ENCODE measurements around the gene TMPRSS12. TPM values are rescaled to one million over a fixed set of nuclear protein-coding genes. Genes with fewer than 3 reads are reported as not detected.
"Not testable (repeated sequence)": the region's sequence is repeated elsewhere in the genome, so short reads cannot be mapped to it uniquely, and the experiment has no call there.

The TMPRSS12 gene
- not detected in 2 replicates for total RNA-seq (2022)
- Bru-seq, nascent RNA, result percentile 8 among the genes with signal in this experiment
- percentile 21 among the genes with signal in this experiment for BruChase-seq, experiment 1, labeled RNA remaining after a 6-hour chase
- percentile 12 among the genes with signal in this experiment for BruChase-seq, experiment 2, labeled RNA remaining after a 2-hour chase
- long read RNA-seq, result 0 reads

GRCh38 chr12:50842637-50843493, at the start of gene TMPRSS12:
Gene TMPRSS12, plus strand, starts transcription at chr12:50842926. Its CDS starts 39 bp downstream, at chr12:50842965.
- Mint-ChIP-seq H3K36me3 (ENCODE audit: insufficient read depth, unreplicated experiment) (no peaks in the 10 kb centered on the region), H3K9me3 (ENCODE audit: unreplicated experiment) (no peaks in the 10 kb centered on the region), H3K4me1 (ENCODE audit: insufficient read depth, unreplicated experiment) (peaks cover 7% of the 10 kb centered on the region), H3K4me3 (ENCODE audit: unreplicated experiment) (no peak within 1 kb of the TSS), H3K27me3 (ENCODE audit: insufficient read depth, unreplicated experiment) (no peaks in the 10 kb centered on the region), H3K27ac (ENCODE audit: low read depth, unreplicated experiment) (no peak within 1 kb of the TSS)
- no TSS peak for BruUV-seq (replicated peaks)
- ChIA-PET POLR2A (no interaction called here), CTCF (interaction anchor here (0.6 to 1.0 kb wide), 2 partner anchors 144 to 498 kb away, joined by 3 read pairs; no protein-coding TSS in a partner anchor)
- TF ChIP-seq CTCF (IDR thresholded peaks at IDR 0.05; ENCODE audit: unreplicated experiment), result no peak
- no peak for DNase-seq (ENCODE audit: unreplicated experiment)
- intact Hi-C loops (cut with micrococcal nuclease), result no loop called here

- intact Hi-C loops (cut with micrococcal nuclease), result loop anchor here (2.0 kb wide), 1 partner anchor 35 kb away; the partner anchor contains the start of gene ATF1
- no peak for DNase-seq (ENCODE audit: unreplicated experiment)
- Mint-ChIP-seq H3K27ac (ENCODE audit: low read depth, unreplicated experiment) (no peak overlapping the region), H3K4me1 (ENCODE audit: insufficient read depth, unreplicated experiment) (peaks cover 6% of the 10 kb centered on the region), H3K27me3 (ENCODE audit: insufficient read depth, unreplicated experiment) (no peaks in the 10 kb centered on the region), H3K36me3 (ENCODE audit: insufficient read depth, unreplicated experiment) (peaks cover 82% of the 10 kb centered on the region), H3K9me3 (ENCODE audit: unreplicated experiment) (no peaks in the 10 kb centered on the region), H3K4me3 (ENCODE audit: unreplicated experiment) (no peak overlapping the region)
- CTCF ChIA-PET, result interaction anchor here (0.6 to 0.7 kb wide), 2 partner anchors 9 to 27 kb away, joined by 3 to 5 read pairs; no protein-coding TSS in a partner anchor
- POLR2A ChIA-PET, result interaction anchor here (1.0 to 2.3 kb wide), 3 partner anchors 12 to 36 kb away, joined by 3 to 10 read pairs (median 4); partner anchors contain the start of gene ATF1
- TF ChIP-seq CTCF (IDR thresholded peaks at IDR 0.05; ENCODE audit: unreplicated experiment), result no peak
- no TSS peak for BruUV-seq (replicated peaks)
Observed at GRCh38 chr12:50799908-50800307, 42.8 kb upstream of the TMPRSS12 start.

GRCh38 chr12:50803230-50803875, 39.4 kb upstream of the TMPRSS12 start:
- intact Hi-C loops (cut with micrococcal nuclease), result no loop called here
- no peaks in the 10 kb centered on the region for H3K9me3 Mint-ChIP-seq (ENCODE audit: unreplicated experiment)
- POLR2A ChIA-PET, result interaction anchor here (0.6 to 0.8 kb wide), 3 partner anchors 13 to 239 kb away, joined by 3 to 4 read pairs (median 3); no protein-coding TSS in a partner anchor
- CTCF ChIA-PET, result interaction anchor here (0.8 kb wide), 1 partner anchor 184 kb away, joined by 3 read pairs; no protein-coding TSS in a partner anchor
- H3K4me1 Mint-ChIP-seq (ENCODE audit: insufficient read depth, unreplicated experiment), result no peaks in the 10 kb centered on the region
- no TSS peak for BruUV-seq (replicated peaks)
- H3K36me3 Mint-ChIP-seq (ENCODE audit: insufficient read depth, unreplicated experiment), result peaks cover 63% of the 10 kb centered on the region
- H3K27me3 Mint-ChIP-seq (ENCODE audit: insufficient read depth, unreplicated experiment), result no peaks in the 10 kb centered on the region
- DNase-seq (ENCODE audit: unreplicated experiment), result no peak
- no peak overlapping the region for H3K27ac Mint-ChIP-seq (ENCODE audit: low read depth, unreplicated experiment)
- no peak overlapping the region for H3K4me3 Mint-ChIP-seq (ENCODE audit: unreplicated experiment)
- no peak for TF ChIP-seq CTCF (IDR thresholded peaks at IDR 0.05; ENCODE audit: unreplicated experiment)

- no TSS peak for BruUV-seq (replicated peaks)
- no peak overlapping the region for H3K4me3 Mint-ChIP-seq (ENCODE audit: unreplicated experiment)
- ChIA-PET CTCF (interaction anchor here (0.7 kb wide), 1 partner anchor 16 kb away, joined by 3 read pairs; no protein-coding TSS in a partner anchor), POLR2A (no interaction called here)
- peaks cover 59% of the 10 kb centered on the region for H3K36me3 Mint-ChIP-seq (ENCODE audit: insufficient read depth, unreplicated experiment)
- intact Hi-C loops (cut with micrococcal nuclease), result no loop called here
- no peak for TF ChIP-seq CTCF (IDR thresholded peaks at IDR 0.05; ENCODE audit: unreplicated experiment)
- H3K27me3 Mint-ChIP-seq (ENCODE audit: insufficient read depth, unreplicated experiment), result no peaks in the 10 kb centered on the region
- no peaks in the 10 kb centered on the region for H3K4me1 Mint-ChIP-seq (ENCODE audit: insufficient read depth, unreplicated experiment)
- no peak overlapping the region for H3K27ac Mint-ChIP-seq (ENCODE audit: low read depth, unreplicated experiment)
- DNase-seq (ENCODE audit: unreplicated experiment), result no peak
- no peaks in the 10 kb centered on the region for H3K9me3 Mint-ChIP-seq (ENCODE audit: unreplicated experiment)
Observed at GRCh38 chr12:50806176-50806575, 36.5 kb upstream of the TMPRSS12 start.

GRCh38 chr12:50809131-50809530, 33.6 kb upstream of the TMPRSS12 start:
- intact Hi-C loops (cut with micrococcal nuclease); H3K27ac Mint-ChIP-seq (ENCODE audit: low read depth, unreplicated experiment); H3K9me3 Mint-ChIP-seq (ENCODE audit: unreplicated experiment); BruUV-seq (replicated peaks); H3K27me3 Mint-ChIP-seq (ENCODE audit: insufficient read depth, unreplicated experiment); H3K4me3 Mint-ChIP-seq (ENCODE audit: unreplicated experiment); H3K4me1 Mint-ChIP-seq (ENCODE audit: insufficient read depth, unreplicated experiment); DNase-seq (ENCODE audit: unreplicated experiment): not testable (repeated sequence)
- H3K36me3 Mint-ChIP-seq (ENCODE audit: insufficient read depth, unreplicated experiment), result peaks cover 69% of the 10 kb centered on the region
- ChIA-PET CTCF (interaction anchor here (0.6 kb wide), 1 partner anchor 714 kb away, joined by 3 read pairs; no protein-coding TSS in a partner anchor), POLR2A (interaction anchor here (1.3 kb wide), 1 partner anchor 13 kb away, joined by 3 read pairs; no protein-coding TSS in a partner anchor)
